ENCODE results near the gene RTKN2.

DNA sequence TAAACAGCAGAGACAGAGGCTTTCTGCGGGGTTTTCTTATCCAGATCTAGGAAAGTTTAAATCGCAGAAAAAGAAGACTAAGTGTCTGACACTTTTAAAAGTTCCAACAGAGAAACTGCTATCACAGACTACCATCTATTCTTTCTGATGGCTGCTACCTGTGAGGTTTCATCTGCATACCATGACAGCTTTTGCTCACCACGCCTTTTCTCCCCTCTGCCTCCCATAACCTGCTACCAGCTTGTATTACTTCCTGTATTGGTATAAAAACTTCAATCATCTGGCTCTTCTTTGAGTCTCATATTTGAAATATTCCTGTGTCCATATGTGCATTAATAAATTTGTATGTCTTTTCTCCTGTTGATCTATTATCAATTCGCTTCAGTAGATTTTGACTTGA is 34.1 kb upstream of the RTKN2 start:
- TF ChIP-seq CTCF (IDR thresholded peaks at IDR 0.05) (no peak), POLR2AphosphoS5 (IDR thresholded peaks at IDR 0.05; ENCODE audit: insufficient read depth in 1 of 2, low read depth in 1 of 2) (no peak), POLR2A (IDR thresholded peaks at IDR 0.05) (no peak)
